Esophagus muscularis mucosa (tissue), 3 donors: Measurements from ENCODE around the gene ADAMTS3.
"Not testable (repeated sequence)": the region's sequence is repeated elsewhere in the genome, so short reads cannot be mapped to it uniquely, and the experiment has no call there.

Experiments
- CTCF ChIP-seq, 3 experiments: fragments of 200-600 bp in 2 of 3; fragments of 450-650 bp in 1 of 3; sonication (generic) in 2 of 3; IDR thresholded peaks; one replicate each; pipeline ENCODE4 v1.5.1; 2017 to 2019; ENCODE audit warnings: antibody characterized with exemption in 3 of 3, mild to moderate bottlenecking in 2 of 3, moderate library complexity in 1 of 3
- POLR2A ChIP-seq: fragments of 450-650 bp; IDR thresholded peaks from one replicate; pipeline ENCODE4 v1.6.1; 2017; ENCODE audit warnings: antibody characterized with exemption, moderate library complexity, mild to moderate bottlenecking, low read depth

GRCh38 chr4:72425908-72426307 lies 143.1 kb downstream of the ADAMTS3 start:
- TF ChIP-seq POLR2A; CTCF (IDR thresholded peaks at IDR 0.05): not testable (repeated sequence)
